ENCODE data around the gene SLC30A10. TPM values are rescaled to one million over a fixed set of nuclear protein-coding genes. Genes with fewer than 3 reads are reported as not detected.

Gene SLC30A10
- 22.8 TPM for total RNA-seq

GRCh38 chr1:219927956-219928790 lies at the start of gene SLC30A10:
Gene SLC30A10 (minus strand): TSS chr1:219928557. CDS start chr1:219928440, 117 bp downstream.

Small RNAs within 50 kb of the gene (small RNA-seq; reads per million reads assigned to genes)
- gene RF00012 (ENCODE audit: low replicate concordance), result not detected

Other genes starting within 250 kb of the SLC30A10 start
- gene EPRS1, start 117.9 kb upstream of the SLC30A10 start, total RNA-seq, result 153 TPM
- gene BPNT1, start 161.2 kb upstream of the SLC30A10 start, total RNA-seq, result 19.4 TPM
- 63.2 TPM for gene IARS2, start 165.6 kb upstream of the SLC30A10 start, total RNA-seq